Measurements from ENCODE around the gene VDAC2. TPM values are rescaled to one million over a fixed set of nuclear protein-coding genes. Genes with fewer than 3 reads are reported as not detected.

VDAC2 gene
- total and polyA plus RNA-seq, 10 of the 15 experiments (the other 5 are each of a cell fraction or from before 2014, with no cell fraction given): 73.4 to 294 (median 146) TPM

DNA sequence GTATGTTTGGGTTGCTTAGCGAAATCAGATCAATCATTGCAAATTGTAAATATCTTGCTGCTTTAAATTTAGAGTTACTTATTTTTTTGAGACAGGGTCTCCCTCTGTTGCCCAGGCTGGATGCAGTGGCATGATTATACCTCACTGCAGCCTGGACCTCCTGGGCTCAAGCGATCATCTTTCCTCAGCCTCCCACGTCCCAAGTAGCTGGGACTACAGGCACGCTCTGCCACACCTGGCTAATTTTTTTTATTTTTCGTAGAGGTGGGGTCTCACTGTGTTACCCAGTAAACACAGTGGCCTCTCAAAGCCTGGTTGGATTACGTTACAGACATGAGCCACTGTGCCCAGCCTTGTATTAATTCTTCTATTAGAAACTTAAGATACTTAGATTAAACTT, 1.7 kb downstream of the VDAC2 start:
- H3K27me3 ChIP-seq (replicated peaks in 1 of 2; ENCODE audit: control insufficient read depth in 2 of 2, insufficient read depth in 2 of 2, low read length in 1 of 2): no peaks in the 10 kb centered on the region
- H2AFZ ChIP-seq (ENCODE audit: control insufficient read depth, low read depth, low read length): no peak overlapping the region
- no peak overlapping the region for H3K9ac ChIP-seq (ENCODE audit: control insufficient read depth, insufficient read depth, low read length)
- ATAC-seq: no peak
- WGBS (ENCODE audit: insufficient coverage, insufficient replicate concordance, low lambda C conversion rate, missing lambda C conversion rate): 79% methylated on average over 6 of the region's 6 CpGs
- ChIA-PET POLR2A (interaction anchor here (0.7 to 2.2 kb wide), 2 partner anchors 11 to 22 kb away, joined by 3 to 11 read pairs; no protein-coding TSS in a partner anchor), RAD21 (ENCODE audit: unreplicated experiment) (interaction anchor here (1.0 to 3.3 kb wide), 3 partner anchors 8 to 25 kb away, joined by 3 to 14 read pairs (median 5); partner anchors contain the start of gene COMTD1), CTCF (interaction anchor here (1.5 to 4.3 kb wide), 5 partner anchors 13 to 24 kb away, joined by 5 to 41 read pairs (median 21); partner anchors contain the start of gene COMTD1), SMC1A (ENCODE audit: uncharacterized antibody, unreplicated experiment) (interaction anchor here (0.7 to 2.8 kb wide), 6 partner anchors 10 to 89 kb away, joined by 3 to 9 read pairs (median 4); no protein-coding TSS in a partner anchor)
- 0 out of 2 replicates have a peak, but pooled peaks cover 4% of the 10 kb centered on the region for H3K4me1 ChIP-seq (ENCODE audit: control insufficient read depth, insufficient read depth, low read length)
- H3K36me3 ChIP-seq (ENCODE audit: control insufficient read depth in 2 of 2, insufficient read depth in 2 of 2, low read length in 1 of 2): peaks cover 5 to 29% of the 10 kb centered on the region in 2 experiments
- H3K79me2 ChIP-seq (ENCODE audit: control insufficient read depth, insufficient read depth, low read length): peaks cover 55% of the 10 kb centered on the region
- no peak for DNase-seq (ENCODE audit: low read depth, low spot score)
- no peaks in the 10 kb centered on the region for H3K9me3 ChIP-seq (replicated peaks; ENCODE audit: control insufficient read depth, insufficient read depth, low read length)
- H3K4me2 ChIP-seq (ENCODE audit: control insufficient read depth, insufficient read depth): peak overlapping the region; percentile 83
- TF ChIP-seq NR2F1 (conservative IDR thresholded peaks at IDR 0.05): no peak
- TF ChIP-seq ESRRA (IDR thresholded peaks at IDR 0.05; ENCODE audit: low read length): no peak
- no peak for TF ChIP-seq CHD2 (IDR thresholded peaks at IDR 0.05; ENCODE audit: borderline replicate concordance, low read depth, low read length)
- no peak for TF ChIP-seq ZNF622 (IDR thresholded peaks at IDR 0.05)
- TF ChIP-seq BHLHE40 (IDR thresholded peaks at IDR 0.05; ENCODE audit: borderline replicate concordance in 1 of 2, low read depth in 2 of 2, low read length in 1 of 2): no peak
- TF ChIP-seq RELA (IDR thresholded peaks at IDR 0.05; ENCODE audit: borderline replicate concordance, partially characterized antibody): no peak
- TF ChIP-seq FOS (IDR thresholded peaks at IDR 0.05; ENCODE audit: borderline replicate concordance, extremely low read depth, insufficient read length): no peak
- no peak for TF ChIP-seq SUZ12 (IDR thresholded peaks at IDR 0.05; ENCODE audit: unreplicated experiment)
- TF ChIP-seq, protein P1, sequence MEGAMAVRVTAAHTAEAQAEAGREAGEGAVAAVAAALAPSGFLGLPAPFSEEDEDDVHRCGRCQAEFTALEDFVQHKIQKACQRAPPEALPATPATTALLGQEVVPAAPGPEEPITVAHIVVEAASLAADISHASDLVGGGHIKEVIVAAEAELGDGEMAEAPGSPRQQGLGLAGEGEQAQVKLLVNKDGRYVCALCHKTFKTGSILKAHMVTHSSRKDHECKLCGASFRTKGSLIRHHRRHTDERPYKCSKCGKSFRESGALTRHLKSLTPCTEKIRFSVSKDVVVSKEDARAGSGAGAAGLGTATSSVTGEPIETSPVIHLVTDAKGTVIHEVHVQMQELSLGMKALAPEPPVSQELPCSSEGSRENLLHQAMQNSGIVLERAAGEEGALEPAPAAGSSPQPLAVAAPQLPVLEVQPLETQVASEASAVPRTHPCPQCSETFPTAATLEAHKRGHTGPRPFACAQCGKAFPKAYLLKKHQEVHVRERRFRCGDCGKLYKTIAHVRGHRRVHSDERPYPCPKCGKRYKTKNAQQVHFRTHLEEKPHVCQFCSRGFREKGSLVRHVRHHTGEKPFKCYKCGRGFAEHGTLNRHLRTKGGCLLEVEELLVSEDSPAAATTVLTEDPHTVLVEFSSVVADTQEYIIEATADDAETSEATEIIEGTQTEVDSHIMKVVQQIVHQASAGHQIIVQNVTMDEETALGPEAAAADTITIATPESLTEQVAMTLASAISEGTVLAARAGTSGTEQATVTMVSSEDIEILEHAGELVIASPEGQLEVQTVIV (IDR thresholded peaks at IDR 0.05; ENCODE audit: borderline replicate concordance, partially characterized antibody): no peak
- BruUV-seq (replicated peaks): no TSS peak
- no peak for FAIRE-seq
- no peak overlapping the region; the same call in 1 of the 2 replicates for H3K27ac ChIP-seq (ENCODE audit: control insufficient read depth, insufficient read depth)
- peak overlapping the region; percentile 91 for H3K4me3 ChIP-seq
- intact Hi-C loops (cut with micrococcal nuclease; ENCODE audit: unreplicated experiment) (no loop called here), in situ Hi-C loops (cut with MboI) (no loop called here)
- H4K20me1 ChIP-seq (ENCODE audit: control insufficient read depth, insufficient read depth): no peaks in the 10 kb centered on the region
